Hepatocyte (in vitro differentiated cells): ENCODE data around the gene PLXNC1.

Experiments used
- EZH2 ChIP-seq: fragments of 200-600 bp; sonication (generic); IDR thresholded peaks from 2 replicates; pipeline ENCODE4 v1.6.1; 2016; ENCODE audit warnings: antibody characterized with exemption, mild to moderate bottlenecking, borderline replicate concordance
- TF ChIP-seq, protein P1 (sequence below): fragments of 200-600 bp; sonication (generic); IDR thresholded peaks from 2 replicates; pipeline ENCODE4 v1.5.1; 2016; ENCODE audit warnings: antibody characterized with exemption, mild to moderate bottlenecking; ENCODE audit not compliant: poor library complexity

DNA sequence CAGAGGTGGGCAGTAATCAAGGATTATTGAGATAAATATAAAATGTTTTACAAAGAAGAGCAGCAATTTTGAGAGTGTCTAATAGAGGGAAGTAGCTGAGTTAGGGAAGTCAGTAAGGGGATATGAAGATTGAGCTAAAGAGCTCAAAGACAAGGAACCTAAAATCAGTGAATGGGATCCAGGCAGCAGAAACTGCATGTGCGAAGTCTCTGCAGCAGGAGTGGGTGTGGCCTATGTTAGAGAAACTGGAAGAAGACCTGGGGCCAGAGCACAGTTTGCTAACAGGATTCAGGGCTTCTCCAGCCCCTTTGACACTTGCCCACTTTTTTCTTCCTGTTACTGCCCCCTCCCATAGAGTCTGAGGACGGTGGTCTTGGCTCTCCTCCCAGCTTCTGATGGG, 36.3 kb upstream of the PLXNC1 start:
- TF ChIP-seq, protein P1, sequence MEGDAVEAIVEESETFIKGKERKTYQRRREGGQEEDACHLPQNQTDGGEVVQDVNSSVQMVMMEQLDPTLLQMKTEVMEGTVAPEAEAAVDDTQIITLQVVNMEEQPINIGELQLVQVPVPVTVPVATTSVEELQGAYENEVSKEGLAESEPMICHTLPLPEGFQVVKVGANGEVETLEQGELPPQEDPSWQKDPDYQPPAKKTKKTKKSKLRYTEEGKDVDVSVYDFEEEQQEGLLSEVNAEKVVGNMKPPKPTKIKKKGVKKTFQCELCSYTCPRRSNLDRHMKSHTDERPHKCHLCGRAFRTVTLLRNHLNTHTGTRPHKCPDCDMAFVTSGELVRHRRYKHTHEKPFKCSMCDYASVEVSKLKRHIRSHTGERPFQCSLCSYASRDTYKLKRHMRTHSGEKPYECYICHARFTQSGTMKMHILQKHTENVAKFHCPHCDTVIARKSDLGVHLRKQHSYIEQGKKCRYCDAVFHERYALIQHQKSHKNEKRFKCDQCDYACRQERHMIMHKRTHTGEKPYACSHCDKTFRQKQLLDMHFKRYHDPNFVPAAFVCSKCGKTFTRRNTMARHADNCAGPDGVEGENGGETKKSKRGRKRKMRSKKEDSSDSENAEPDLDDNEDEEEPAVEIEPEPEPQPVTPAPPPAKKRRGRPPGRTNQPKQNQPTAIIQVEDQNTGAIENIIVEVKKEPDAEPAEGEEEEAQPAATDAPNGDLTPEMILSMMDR = no peak
- no peak for TF ChIP-seq EZH2
